ENCODE data around the gene OR1I1.

The OR1I1 gene

GRCh38 chr19:15113245-15114152 lies 31.5 kb downstream of the OR1I1 start:
- H3K27ac ChIP-seq = no peak overlapping the region
- no peak for TF ChIP-seq CTCF (IDR thresholded peaks at IDR 0.05)
- no peak for TF ChIP-seq ZFX (IDR thresholded peaks at IDR 0.05; ENCODE audit: borderline replicate concordance)

GRCh38 chr19:15114153-15114540 lies 32.1 kb downstream of the OR1I1 start:
- TF ChIP-seq ZFX (IDR thresholded peaks at IDR 0.05; ENCODE audit: borderline replicate concordance) = no peak
- no peak for TF ChIP-seq CTCF (IDR thresholded peaks at IDR 0.05)

GRCh38 chr19:15115080-15115479 lies 33.1 kb downstream of the OR1I1 start:
- no peak overlapping the region for H3K27ac ChIP-seq
- no peak for TF ChIP-seq CTCF (IDR thresholded peaks at IDR 0.05)
- no peak for TF ChIP-seq ZFX (IDR thresholded peaks at IDR 0.05; ENCODE audit: borderline replicate concordance)

More at GRCh38 chr19:15114153-15114540, 32.1 kb downstream of the OR1I1 start:
- H3K27ac ChIP-seq = no peak overlapping the region

GRCh38 chr19:15115762-15116615 lies 34.0 kb downstream of the OR1I1 start:
- no peak for TF ChIP-seq ZFX (IDR thresholded peaks at IDR 0.05; ENCODE audit: borderline replicate concordance)
- TF ChIP-seq CTCF (IDR thresholded peaks at IDR 0.05) = no peak

GRCh38 chr19:15116856-15117255 lies 34.8 kb downstream of the OR1I1 start:
- TF ChIP-seq ZFX (IDR thresholded peaks at IDR 0.05; ENCODE audit: borderline replicate concordance) (no peak), CTCF (IDR thresholded peaks at IDR 0.05) (no peak)
- no peak overlapping the region for H3K27ac ChIP-seq

More at GRCh38 chr19:15115762-15116615, 34.0 kb downstream of the OR1I1 start:
- H3K27ac ChIP-seq = no peak overlapping the region

GRCh38 chr19:15118248-15118647 lies 36.2 kb downstream of the OR1I1 start:
- H3K27ac ChIP-seq = no peak overlapping the region
- TF ChIP-seq ZFX (IDR thresholded peaks at IDR 0.05; ENCODE audit: borderline replicate concordance) (no peak), CTCF (IDR thresholded peaks at IDR 0.05) (no peak)
